HG03280 (cell line): ENCODE measurements around the gene KRTAP17-1.
"Not testable (repeated sequence)": the region's sequence is repeated elsewhere in the genome, so short reads cannot be mapped to it uniquely, and the experiment has no call there.

Experiments
- ATAC-seq: cut with Tn5 transposase; IDR thresholded peaks from one replicate; pipeline ENCODE4 v1.9.1; 2021; ENCODE audit warnings: mild to moderate bottlenecking, moderate library complexity; ENCODE audit not compliant: unreplicated experiment

The KRTAP17-1 gene, protein sequence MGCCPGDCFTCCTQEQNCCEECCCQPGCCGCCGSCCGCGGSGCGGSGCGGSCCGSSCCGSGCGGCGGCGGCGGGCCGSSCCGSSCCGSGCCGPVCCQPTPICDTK

DNA sequence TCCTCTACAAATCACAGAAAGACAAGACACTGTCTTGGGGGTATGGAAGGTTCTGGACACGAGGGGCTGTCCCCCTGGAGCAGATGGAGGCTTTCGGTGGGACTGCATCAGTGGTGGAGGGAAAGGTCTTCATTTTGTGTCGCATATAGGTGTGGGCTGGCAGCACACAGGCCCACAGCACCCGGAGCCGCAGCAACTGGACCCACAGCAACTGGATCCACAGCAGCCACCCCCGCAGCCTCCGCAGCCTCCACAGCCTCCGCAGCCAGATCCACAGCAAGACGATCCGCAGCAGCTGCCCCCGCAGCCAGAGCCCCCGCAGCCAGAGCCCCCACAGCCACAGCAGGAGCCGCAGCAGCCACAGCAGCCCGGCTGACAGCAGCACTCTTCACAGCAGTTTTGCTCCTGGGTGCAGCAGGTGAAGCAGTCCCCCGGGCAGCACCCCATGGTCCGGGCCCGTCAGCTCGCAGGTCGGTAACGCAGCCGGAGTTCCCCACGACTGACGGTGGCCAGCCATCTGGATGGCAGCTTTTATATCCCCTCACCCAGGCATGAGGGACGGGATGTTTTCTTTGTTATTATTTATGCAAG is at the start of gene KRTAP17-1:
Gene KRTAP17-1 (minus strand): TSS at position 507 of the 591 bp plus-strand sequence. CDS start 60 bp downstream, at position 447.
- no peak for ATAC-seq

DNA sequence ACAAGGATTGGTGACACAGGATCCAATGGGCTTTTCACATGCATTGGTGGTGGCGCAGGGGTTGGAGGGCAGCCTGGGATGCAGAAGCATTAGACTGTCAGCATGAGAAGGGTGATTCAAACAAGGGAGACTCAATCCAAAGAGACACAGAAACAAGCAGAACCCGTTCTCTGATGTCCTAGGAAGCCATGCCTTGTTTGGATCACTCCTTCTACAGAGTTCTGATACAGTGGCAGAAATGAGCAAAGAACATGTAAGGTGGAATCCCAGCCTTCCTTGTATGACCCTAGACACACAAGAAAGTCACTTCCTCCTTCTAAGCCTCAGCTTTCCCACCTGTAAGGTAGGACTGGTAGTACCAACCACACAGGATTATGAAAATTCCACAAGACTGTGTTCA is 48.4 kb upstream of the KRTAP17-1 start:
- no peak for ATAC-seq

DNA sequence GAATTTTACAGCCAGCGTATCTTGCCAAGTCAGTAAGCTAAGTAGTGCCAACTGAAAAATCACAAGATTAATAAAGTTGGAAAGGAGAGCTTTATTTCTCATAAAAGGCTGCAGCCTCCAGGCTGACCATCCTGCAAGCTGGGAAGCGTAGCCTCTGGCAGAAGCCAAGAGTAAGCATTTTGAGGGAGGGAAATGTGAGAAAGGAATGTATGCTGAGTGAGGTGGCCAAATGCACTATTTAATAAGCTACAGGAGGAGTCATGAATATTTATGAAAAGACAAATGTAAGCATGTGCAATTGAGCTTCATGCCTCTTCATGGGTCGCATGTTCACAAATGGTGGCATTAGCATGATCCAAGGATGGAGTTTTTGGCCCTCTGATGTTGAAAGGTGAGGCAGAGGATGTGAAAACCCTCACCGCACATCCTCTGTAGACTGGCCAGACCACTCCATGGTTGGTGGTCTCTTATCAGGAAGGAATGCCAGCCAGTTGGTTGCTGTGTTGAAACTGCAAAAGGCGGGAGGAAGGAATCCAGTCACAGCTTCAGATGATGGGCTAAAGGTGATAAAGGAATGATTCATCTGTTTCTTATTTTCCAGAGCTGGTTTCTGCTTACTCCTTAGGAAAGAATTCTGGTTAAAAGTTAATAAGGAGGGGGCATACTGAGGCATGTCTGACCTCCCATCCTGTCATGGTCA is 44.9 kb upstream of the KRTAP17-1 start:
- ATAC-seq = no peak

GRCh38 chr17:41354536-41354935 is 39.0 kb upstream of the KRTAP17-1 start:
- ATAC-seq = no peak

GRCh38 chr17:41352597-41353366 is 37.3 kb upstream of the KRTAP17-1 start:
- no peak for ATAC-seq

DNA sequence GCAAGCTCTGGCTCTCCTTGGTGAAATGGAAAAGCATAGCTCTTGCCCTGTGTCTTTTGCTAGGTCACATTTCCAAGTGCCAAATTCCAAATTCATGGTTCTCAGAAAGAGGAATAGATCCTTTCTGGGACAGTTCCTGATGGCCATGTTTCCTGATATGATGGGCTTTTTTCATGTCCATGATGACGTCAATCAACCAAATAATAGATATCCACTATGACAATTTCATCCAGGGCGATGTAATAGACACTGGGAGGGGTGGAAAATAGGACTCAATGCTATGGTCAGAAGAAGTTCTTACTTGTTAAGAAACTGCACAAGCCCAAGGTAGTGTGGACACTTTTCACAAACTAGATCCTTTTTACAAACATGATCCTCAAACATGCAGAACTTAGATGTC is 35.7 kb upstream of the KRTAP17-1 start:
- ATAC-seq = no peak

DNA sequence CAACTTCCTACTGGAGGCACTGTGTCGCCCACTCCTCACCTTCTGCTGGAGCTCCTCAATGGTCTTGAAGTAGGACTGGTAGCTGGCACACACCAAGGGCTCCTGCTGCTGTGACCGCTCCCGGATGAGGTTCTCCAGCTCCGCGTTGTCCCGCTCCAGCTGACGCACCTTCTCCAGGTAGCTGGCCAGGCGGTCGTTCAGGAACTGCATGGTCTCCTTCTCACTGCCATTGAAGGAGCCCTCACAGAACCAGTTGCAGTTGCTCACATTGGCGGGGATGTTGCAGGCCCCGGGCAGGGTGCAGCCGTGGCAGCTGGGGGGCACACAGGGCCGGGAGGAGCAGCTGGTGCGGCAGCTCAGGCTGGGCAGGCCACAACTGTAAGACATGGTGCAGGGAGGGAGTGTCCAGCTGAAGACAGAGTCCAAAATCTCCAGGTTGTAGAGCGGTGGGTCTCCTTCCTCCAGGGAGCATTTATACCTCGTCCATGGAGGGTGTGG is 34.9 kb upstream of the KRTAP17-1 start, which contains the start of gene KRT33A:
Gene KRT33A (minus strand): TSS at position 448 of the 498 bp plus-strand sequence. CDS start 61 bp downstream, at position 387.
- ATAC-seq = not testable (repeated sequence)

- ATAC-seq = no peak
Measured at GRCh38 chr17:41347869-41348760, 32.6 kb upstream of the KRTAP17-1 start.

DNA sequence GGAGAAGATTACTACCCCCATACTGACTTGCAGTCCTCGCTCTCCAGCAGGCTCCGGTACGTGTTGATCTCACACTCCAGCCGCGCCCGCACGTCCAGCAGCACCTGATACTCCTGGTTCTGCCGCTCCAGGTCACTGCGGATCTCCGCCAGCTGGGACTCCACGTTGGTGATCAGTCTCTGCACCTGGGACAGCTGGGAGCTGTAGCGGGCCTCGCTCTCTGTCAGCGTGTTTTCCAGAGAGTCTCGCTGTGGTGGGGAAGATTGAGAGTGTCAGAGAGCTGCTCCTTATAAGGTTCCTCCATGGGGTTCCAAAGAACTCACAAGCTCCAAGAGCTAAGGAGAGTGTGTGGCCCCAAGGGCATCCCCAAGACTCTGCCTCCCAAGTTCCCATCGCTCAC is 30.9 kb upstream of the KRTAP17-1 start:
- not testable (repeated sequence) for ATAC-seq

DNA sequence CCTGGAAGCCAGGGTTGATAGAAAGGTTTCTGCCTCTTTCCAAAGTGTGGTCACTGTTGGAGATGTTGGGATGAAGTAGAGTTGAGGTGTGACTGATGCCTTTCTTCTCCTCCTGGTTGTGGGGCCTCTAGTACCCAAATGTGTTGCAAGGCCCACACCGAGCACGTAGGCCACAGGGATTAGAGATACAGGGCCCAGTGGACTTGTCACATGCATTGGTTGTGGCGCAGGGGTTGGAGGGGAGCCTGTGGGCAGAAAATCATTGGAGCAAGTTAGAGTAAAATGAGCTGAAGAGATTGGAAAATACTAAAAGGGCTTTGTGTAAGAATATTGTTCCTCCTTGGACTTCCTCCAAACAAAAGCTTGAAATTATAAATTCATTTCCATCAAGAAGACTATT is 30.5 kb upstream of the KRTAP17-1 start:
- ATAC-seq = no peak

DNA sequence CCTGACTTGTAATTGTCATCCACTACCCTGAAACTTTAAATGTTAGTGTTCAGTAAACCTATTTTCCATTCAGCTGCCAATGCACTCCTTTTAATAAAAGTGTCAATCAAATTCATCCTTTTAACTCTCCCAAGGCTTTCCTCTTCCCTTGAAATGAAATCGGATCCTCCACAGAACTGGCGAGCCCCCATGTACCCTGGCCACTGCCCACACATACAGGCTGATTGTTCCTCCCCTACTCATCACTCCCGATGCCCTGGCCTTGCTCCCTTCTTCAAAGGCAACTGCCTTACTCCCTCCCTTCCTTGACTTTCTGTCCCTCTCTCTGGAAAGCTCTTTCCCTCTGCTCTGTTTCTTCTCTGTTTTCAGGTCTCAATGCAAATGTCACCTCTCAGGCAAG is 27.5 kb upstream of the KRTAP17-1 start:
- no peak for ATAC-seq

- no peak for ATAC-seq
Measured at GRCh38 chr17:41340934-41341861, 25.7 kb upstream of the KRTAP17-1 start.

DNA sequence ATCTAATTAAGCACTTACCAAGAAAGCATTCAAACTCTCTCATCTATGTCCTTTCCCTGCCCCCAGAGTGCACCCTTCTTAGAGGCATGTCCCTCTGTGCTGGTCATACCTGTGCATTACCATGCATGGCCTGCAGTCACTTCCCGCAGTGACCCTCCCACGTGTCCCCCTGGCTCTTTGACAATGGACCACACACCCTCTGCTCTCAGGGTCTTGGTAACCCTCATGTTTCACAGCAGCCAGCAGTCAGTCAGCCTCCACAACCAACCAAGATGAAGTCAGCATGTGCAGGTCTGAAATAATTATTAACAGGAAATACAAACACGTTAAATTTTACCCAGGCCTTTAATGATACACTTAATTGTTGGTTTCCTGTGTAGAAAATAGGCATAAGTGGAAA is 25.0 kb upstream of the KRTAP17-1 start:
- ATAC-seq = no peak

GRCh38 chr17:41339571-41340172 is 24.2 kb upstream of the KRTAP17-1 start:
- ATAC-seq = no peak

DNA sequence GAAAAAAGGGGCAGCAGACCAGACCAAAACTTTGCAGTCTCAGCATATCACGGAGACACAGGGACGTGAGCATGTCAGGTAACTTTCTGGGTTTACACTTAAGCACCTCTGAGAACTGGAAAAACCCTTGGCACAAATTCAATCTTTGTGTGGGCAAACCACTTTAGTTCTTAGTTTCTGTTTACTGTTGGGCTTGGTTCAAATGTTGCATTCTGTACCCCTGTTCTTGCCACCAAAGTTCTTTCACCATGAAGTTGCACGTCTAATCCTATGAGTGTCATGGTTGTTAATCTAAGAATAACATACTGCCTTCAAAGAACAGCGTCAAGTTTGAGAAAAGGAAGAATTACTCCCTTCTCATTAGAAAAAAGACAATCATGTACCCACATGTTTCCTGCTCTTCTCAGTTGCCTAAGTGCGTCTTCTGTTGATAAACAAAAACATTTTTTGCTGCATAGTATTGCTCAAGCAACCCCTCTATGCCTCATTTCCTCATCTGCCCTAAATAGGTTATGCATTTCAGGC is 23.5 kb upstream of the KRTAP17-1 start:
- ATAC-seq = no peak

DNA sequence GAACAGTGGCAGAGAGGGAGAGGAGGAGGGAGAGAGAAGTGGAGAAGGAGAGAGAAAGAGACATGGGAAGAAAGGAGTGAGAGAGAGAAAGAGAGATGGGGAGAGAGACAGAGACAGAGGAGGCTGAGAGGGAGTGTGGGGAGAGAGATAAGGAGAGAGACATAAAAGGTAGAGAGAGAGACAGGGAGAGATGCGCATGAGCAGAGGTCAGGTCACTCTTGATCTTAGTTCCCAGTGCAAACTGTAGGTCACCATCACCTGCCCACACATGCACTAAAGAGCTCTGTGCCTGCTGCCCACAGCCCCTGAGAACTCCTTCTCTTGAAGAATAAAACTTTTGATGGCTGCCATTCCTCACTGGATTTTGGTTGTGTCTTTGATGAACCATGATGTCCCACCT is 20.2 kb upstream of the KRTAP17-1 start:
- ATAC-seq = no peak

DNA sequence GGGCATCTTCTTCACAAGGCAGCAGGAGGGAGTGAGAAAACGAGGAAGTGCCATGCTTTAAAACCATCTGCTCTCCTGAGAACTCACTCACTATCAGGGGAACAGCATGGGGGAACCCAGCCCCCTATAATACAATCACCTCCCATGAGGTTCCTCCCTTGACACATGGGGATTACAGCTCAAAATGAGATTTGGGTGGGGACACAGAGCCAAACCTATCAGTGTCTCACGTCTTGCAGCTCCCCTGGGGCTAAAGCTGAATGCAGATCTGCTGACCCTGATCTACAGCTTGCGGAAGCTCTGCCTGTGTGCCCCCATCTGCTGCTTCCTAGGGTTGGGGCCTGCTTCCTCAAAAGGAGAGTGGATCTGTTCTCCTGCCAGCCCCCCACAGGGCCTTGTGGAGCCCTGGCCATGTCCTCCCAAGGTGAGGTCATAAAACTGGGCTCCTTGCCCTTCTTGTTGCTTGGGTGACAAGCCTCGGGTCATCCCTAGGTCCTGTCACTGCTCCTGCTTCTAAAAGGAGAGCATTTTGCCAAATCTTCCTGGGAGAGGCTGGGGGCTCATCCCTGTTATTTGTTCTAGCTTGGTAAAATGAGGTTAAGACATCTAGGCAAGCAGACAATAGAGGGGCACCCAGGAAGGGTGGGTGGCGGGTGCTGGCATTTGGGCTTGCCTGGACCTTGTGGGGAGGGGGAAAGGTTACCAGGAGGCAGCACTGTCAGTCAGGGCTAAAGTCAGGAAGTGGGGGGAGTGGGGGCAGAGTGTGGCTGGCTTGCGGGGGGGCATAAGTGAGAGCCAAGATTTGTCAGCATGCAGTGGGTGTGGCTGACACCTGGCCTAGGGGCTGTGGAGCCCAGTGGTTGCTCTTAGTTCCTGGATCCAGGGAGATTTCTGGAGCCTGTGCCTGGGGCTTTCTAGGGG is 19.1 kb upstream of the KRTAP17-1 start:
- ATAC-seq = no peak

GRCh38 chr17:41333836-41334235 is 18.3 kb upstream of the KRTAP17-1 start:
- ATAC-seq = no peak
